Mammary epithelial cell (primary cell): Measurements from ENCODE around the gene PARD6B.

Experiments
- CTCF ChIP-seq, 2 donors: IDR thresholded peaks in 1 of 2; conservative IDR thresholded peaks in 1 of 2; 2 replicates each; pipeline ENCODE4 v1.5.1; 2011 to 2012; ENCODE audit warnings: inconsistent platforms in 2 of 2, low read length in 2 of 2, mild to moderate bottlenecking in 2 of 2, control low read depth in 1 of 2, low read depth in 1 of 2; ENCODE audit not compliant: insufficient read depth in 1 of 2; ENCODE audit errors: extremely low read depth in 1 of 2
- EZH2 ChIP-seq: IDR thresholded peaks from 2 replicates; pipeline ENCODE4 v1.6.1; 2012; ENCODE audit warnings: low read length, inconsistent platforms, borderline replicate concordance

GRCh38 chr20:50716518-50716917, 14.9 kb upstream of the PARD6B start:
- no peak for TF ChIP-seq CTCF (conservative IDR thresholded peaks at IDR 0.05 in 1 of 2, IDR thresholded peaks at IDR 0.05 in 1 of 2; ENCODE audit: extremely low read depth in 1 of 2, insufficient read depth in 1 of 2, low read depth in 1 of 2, low read length in 2 of 2)
- TF ChIP-seq EZH2 = no peak
